ENCODE measurements around the gene DIAPH2. TPM values are rescaled to one million over a fixed set of nuclear protein-coding genes. Genes with fewer than 3 reads are reported as not detected.

The DIAPH2 gene
- total and polyA plus RNA-seq, 2 donors (not counting 1 experiment from before 2014, with no cell fraction given) = 4.2 to 32.4 TPM

- Histone ChIP-seq H3K9me3 (ENCODE audit: control extremely low read depth in 1 of 3, control insufficient read depth in 2 of 3, insufficient read depth in 1 of 3, low read length in 2 of 3) (no peaks in the 10 kb centered on the region), H3K27ac (ENCODE audit: low read length in 2 of 2) (no peak overlapping the region), H4K20me1 (ENCODE audit: control insufficient read depth, insufficient read depth, low read length, poor library complexity, severe bottlenecking) (no peaks in the 10 kb centered on the region), H3K79me2 (ENCODE audit: control insufficient read depth, insufficient read depth, low read length) (no peaks in the 10 kb centered on the region), H3K4me1 (ENCODE audit: control insufficient read depth in 2 of 2, insufficient read depth in 2 of 2, low read length in 2 of 2) (no peaks in the 10 kb centered on the region), H3K36me3 (replicated peaks in 1 of 2; ENCODE audit: control extremely low read depth in 1 of 2, control insufficient read depth in 1 of 2, extremely low read depth in 1 of 2, insufficient read depth in 2 of 2, low read length in 1 of 2) (no peaks in the 10 kb centered on the region), H2AFZ (ENCODE audit: insufficient read depth, low read depth, low read length, poor library complexity, severe bottlenecking) (no peak overlapping the region), H3K4me3 (ENCODE audit: control extremely low read depth in 1 of 5, extremely low read depth in 1 of 5, insufficient read depth in 1 of 5, low read depth in 2 of 5, low read length in 4 of 5) (no peak overlapping the region), H3K4me2 (replicated peaks; ENCODE audit: low read depth, low read length, poor library complexity, severe bottlenecking) (no peak overlapping the region), H3K9ac (ENCODE audit: low read length) (no peak overlapping the region), H3K27me3 (replicated peaks in 1 of 4; ENCODE audit: control extremely low read depth in 1 of 4, control insufficient read depth in 3 of 4, insufficient read depth in 4 of 4, low read length in 3 of 4) (no peaks in the 10 kb centered on the region)
- Mint-ChIP-seq H3K27ac (no peak overlapping the region), H3K27me3 (no peaks in the 10 kb centered on the region), H3K9me3 (ENCODE audit: insufficient read depth) (no peaks in the 10 kb centered on the region), H3K4me1 (no peaks in the 10 kb centered on the region), H3K4me3 (no peak overlapping the region)
- CTCF ChIA-PET = no interaction called here
- ATAC-seq (ENCODE audit: low read depth) (no peak), DNase-seq (no peak)
- POLR2A ChIA-PET = no interaction called here
- intact Hi-C loops (cut with micrococcal nuclease) = no loop called here
- WGBS (ENCODE audit: insufficient coverage) = 100% methylated on average over 2 of the region's 4 CpGs
- TF ChIP-seq CTCF (IDR thresholded peaks at IDR 0.05) (no peak), EZH2 (IDR thresholded peaks at IDR 0.05; ENCODE audit: borderline replicate concordance, insufficient read depth, low read depth, low read length, poor library complexity, severe bottlenecking) (no peak)
Observed at GRCh38 chrX:97311066-97311778, 626.6 kb downstream of the DIAPH2 start.

- TF ChIP-seq EZH2 (IDR thresholded peaks at IDR 0.05; ENCODE audit: borderline replicate concordance, insufficient read depth, low read depth, low read length, poor library complexity, severe bottlenecking) (no peak), CTCF (IDR thresholded peaks at IDR 0.05) (no peak)
- Mint-ChIP-seq H3K4me1 (no peaks in the 10 kb centered on the region), H3K27ac (no peak overlapping the region), H3K9me3 (ENCODE audit: insufficient read depth) (no peaks in the 10 kb centered on the region), H3K4me3 (no peak overlapping the region), H3K27me3 (no peaks in the 10 kb centered on the region)
- Histone ChIP-seq H3K27ac (ENCODE audit: low read length in 2 of 2) (no peak overlapping the region), H3K36me3 (replicated peaks in 1 of 2; ENCODE audit: control extremely low read depth in 1 of 2, control insufficient read depth in 1 of 2, extremely low read depth in 1 of 2, insufficient read depth in 2 of 2, low read length in 1 of 2) (no peaks in the 10 kb centered on the region), H3K4me2 (replicated peaks; ENCODE audit: low read depth, low read length, poor library complexity, severe bottlenecking) (no peak overlapping the region), H3K4me3 (ENCODE audit: control extremely low read depth in 1 of 5, extremely low read depth in 1 of 5, insufficient read depth in 1 of 5, low read depth in 2 of 5, low read length in 4 of 5) (no peak overlapping the region), H2AFZ (ENCODE audit: insufficient read depth, low read depth, low read length, poor library complexity, severe bottlenecking) (no peak overlapping the region), H3K9me3 (ENCODE audit: control extremely low read depth in 1 of 3, control insufficient read depth in 2 of 3, insufficient read depth in 1 of 3, low read length in 2 of 3) (no peaks in the 10 kb centered on the region), H3K27me3 (replicated peaks in 1 of 4; ENCODE audit: control extremely low read depth in 1 of 4, control insufficient read depth in 3 of 4, insufficient read depth in 4 of 4, low read length in 3 of 4) (no peaks in the 10 kb centered on the region), H4K20me1 (ENCODE audit: control insufficient read depth, insufficient read depth, low read length, poor library complexity, severe bottlenecking) (no peaks in the 10 kb centered on the region), H3K9ac (ENCODE audit: low read length) (no peak overlapping the region), H3K4me1 (ENCODE audit: control insufficient read depth in 2 of 2, insufficient read depth in 2 of 2, low read length in 2 of 2) (no peaks in the 10 kb centered on the region), H3K79me2 (ENCODE audit: control insufficient read depth, insufficient read depth, low read length) (no peaks in the 10 kb centered on the region)
- no peak for ATAC-seq (ENCODE audit: low read depth)
- no peak for DNase-seq
- CTCF ChIA-PET = no interaction called here
- no CpG with 5 or more reads among the region's 1 CpG for WGBS (ENCODE audit: insufficient coverage)
- POLR2A ChIA-PET = no interaction called here
- intact Hi-C loops (cut with micrococcal nuclease) = no loop called here
Observed at GRCh38 chrX:97314345-97314744, 629.7 kb downstream of the DIAPH2 start.

Measured in B cell (primary cell).